ENCODE results near the gene STEAP1. TPM values are rescaled to one million over a fixed set of nuclear protein-coding genes. Genes with fewer than 3 reads are reported as not detected.
"Not testable (repeated sequence)": the region's sequence is repeated elsewhere in the genome, so short reads cannot be mapped to it uniquely, and the experiment has no call there.

STEAP1 gene
- total RNA-seq, 1 donor: 21.6 TPM

DNA sequence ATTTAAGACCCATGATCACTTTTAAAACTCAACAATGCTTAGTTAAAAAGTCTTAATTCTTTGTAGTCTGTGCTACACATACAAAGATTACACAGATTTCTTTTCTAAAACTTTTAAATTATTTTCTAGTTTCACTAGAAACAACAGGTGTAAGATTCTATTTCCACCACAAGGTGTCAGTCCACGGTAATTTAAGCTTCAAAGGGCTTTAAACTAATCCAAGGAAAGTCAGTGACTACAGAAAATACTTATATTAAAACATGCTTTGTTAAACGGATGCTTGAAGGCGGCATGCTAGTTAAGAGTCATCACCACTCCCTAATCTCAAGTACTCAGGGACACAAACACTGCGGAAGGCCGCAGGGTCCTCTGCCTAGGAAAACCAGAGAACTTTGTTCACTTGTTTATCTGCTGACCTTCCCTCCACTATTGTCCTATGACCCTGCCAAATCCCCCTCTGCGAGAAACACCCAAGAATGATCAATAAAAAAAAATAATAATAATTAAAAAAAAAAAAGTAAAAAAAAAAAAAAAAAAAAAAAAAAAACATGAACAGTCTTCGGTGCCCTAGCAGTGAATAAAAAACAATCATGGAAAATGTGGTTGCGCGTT lies 1.5 kb upstream of the STEAP1 start:
- TF ChIP-seq, protein P1, sequence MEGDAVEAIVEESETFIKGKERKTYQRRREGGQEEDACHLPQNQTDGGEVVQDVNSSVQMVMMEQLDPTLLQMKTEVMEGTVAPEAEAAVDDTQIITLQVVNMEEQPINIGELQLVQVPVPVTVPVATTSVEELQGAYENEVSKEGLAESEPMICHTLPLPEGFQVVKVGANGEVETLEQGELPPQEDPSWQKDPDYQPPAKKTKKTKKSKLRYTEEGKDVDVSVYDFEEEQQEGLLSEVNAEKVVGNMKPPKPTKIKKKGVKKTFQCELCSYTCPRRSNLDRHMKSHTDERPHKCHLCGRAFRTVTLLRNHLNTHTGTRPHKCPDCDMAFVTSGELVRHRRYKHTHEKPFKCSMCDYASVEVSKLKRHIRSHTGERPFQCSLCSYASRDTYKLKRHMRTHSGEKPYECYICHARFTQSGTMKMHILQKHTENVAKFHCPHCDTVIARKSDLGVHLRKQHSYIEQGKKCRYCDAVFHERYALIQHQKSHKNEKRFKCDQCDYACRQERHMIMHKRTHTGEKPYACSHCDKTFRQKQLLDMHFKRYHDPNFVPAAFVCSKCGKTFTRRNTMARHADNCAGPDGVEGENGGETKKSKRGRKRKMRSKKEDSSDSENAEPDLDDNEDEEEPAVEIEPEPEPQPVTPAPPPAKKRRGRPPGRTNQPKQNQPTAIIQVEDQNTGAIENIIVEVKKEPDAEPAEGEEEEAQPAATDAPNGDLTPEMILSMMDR (IDR thresholded peaks at IDR 0.05; ENCODE audit: insufficient read depth, low read depth, low read length): peak; percentile 43
- H3K4me3 ChIP-seq (ENCODE audit: low read depth, low read length): not testable (repeated sequence)
- peak; percentile 69 for DNase-seq (ENCODE audit: low read depth)

DNA sequence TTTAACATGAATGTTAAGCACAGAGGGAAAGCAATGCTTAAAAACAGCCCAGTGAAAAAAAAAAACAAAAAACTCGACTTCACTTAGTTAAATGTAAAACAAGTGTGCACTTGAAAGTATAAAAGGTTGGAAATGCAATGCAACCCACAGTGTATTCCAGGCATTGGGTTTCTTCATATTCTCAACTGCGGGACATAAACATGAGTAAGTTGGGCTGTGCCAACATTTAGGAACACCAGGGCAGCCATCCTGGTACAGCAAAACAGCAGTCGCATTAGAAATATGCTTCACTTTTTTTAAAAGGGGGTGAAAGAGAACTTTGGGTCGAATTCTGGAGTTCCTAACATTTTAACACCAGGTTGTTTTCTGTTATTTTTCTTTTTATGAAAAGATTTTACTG lies 937 bp downstream of the STEAP1 start:
- H3K4me3 ChIP-seq (ENCODE audit: low read depth, low read length): no peak overlapping the region
- TF ChIP-seq, protein P1 (IDR thresholded peaks at IDR 0.05; ENCODE audit: insufficient read depth, low read depth, low read length): no peak
- DNase-seq (ENCODE audit: low read depth): no peak

DNA sequence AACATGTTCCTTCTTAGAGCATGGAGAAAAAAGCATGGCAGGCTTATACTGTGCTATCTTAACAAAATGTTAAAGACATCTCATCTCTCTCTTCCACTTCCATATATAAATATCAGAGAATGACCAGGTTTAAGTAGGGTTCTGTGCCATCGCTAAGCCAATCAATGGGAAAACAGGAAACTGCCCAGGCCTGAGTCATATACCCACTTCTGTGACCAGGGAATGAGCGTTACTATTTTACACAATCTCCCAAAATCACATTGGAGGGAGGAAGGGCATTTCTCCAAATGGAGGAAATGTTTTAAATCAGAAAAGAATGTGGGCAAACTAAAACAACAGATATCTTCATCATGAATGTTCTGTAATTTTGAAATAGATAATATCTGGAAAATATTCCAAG lies 3.1 kb downstream of the STEAP1 start:
- not testable (repeated sequence) for DNase-seq (ENCODE audit: low read depth); H3K4me3 ChIP-seq (ENCODE audit: low read depth, low read length)

DNA sequence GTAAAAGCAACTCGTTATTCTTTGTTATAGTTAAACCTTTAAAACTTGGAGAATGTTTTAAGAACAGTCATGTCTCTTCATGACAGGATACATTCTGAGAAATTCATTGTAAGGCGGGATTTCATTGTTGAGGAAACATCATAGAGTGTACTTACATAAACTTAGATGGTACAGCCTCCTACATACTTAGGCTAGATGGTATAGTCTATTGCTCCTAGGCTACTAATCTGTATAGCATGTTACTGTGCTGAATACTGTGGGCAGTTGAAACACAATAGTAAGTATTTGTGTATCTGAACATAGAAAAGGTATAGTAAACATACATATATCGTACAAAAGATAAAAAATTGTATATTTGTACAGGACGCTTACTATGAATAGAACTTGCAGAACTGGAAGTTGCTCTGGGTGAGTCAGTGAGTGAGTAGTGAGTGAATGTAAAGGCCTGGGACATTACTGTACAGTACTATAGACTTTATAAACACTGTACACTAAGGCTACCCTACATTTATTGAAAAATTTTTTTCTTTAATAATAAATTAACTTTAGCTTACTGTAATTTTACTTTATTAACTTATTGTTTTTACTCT lies 3.6 kb downstream of the STEAP1 start:
- H3K4me3 ChIP-seq (ENCODE audit: low read depth, low read length): not testable (repeated sequence)

DNA sequence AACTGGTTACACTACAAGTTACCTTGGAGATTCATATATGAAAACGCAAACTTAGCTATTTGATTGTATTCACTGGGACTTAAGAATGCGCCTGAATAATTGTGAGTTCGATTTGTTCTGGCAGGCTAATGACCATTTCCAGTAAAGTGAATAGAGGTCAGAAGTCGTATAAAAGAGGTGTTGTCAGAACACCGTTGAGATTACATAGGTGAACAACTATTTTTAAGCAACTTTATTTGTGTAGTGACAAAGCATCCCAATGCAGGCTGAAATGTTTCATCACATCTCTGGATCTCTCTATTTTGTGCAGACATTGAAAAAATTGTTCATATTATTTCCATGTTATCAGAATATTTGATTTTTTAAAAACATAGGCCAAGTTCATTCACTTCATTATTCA lies 9.3 kb downstream of the STEAP1 start:
- DNase-seq (ENCODE audit: low read depth): no peak
- TF ChIP-seq, protein P1 (IDR thresholded peaks at IDR 0.05; ENCODE audit: insufficient read depth, low read depth, low read length): no peak

More for the DNA sequence above, 3.6 kb downstream of the STEAP1 start:
- not testable (repeated sequence) for DNase-seq (ENCODE audit: low read depth)

DNA sequence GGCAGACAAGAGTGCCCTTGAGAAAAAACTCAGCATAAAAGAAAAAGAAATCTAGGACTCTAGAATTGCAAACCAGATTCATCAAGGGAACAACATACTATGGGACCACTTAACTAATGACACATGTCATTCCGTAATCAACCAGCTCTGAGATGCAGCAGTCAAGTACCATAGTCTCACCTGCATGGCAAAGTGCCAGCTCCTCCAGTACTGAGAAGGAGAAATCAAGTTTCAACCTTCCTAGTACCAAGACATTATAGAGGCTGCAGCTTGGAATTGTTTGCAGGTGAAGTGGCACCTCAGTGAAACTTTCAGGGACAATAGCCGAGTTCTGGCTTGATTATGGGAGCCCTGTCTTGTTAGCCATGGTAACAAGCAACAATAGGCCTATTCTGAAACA lies 11.5 kb downstream of the STEAP1 start:
- TF ChIP-seq, protein P1 (IDR thresholded peaks at IDR 0.05; ENCODE audit: insufficient read depth, low read depth, low read length): no peak
- DNase-seq (ENCODE audit: low read depth): no peak
- H3K4me3 ChIP-seq (ENCODE audit: low read depth, low read length): no peak overlapping the region

More for the DNA sequence above, 9.3 kb downstream of the STEAP1 start:
- no peak overlapping the region for H3K4me3 ChIP-seq (ENCODE audit: low read depth, low read length)

DNA sequence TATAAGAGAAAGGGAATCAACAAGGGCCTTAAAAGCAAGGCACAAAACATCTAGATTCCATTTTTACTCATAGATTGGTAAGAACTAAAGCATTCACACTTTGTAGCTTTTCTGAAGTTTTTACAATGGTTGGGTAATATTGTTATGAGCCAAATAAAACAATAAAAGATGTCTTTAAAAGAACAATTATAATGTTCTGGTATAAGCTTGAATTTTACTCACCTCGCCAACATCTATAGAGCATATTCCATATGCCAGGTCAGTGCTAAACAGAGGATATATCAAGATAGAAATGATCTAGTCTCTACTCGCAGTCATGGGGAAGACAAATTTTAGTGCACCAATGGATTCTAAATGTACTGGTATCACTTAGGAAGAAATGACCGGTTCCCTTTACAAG lies 11.9 kb downstream of the STEAP1 start:
- H3K4me3 ChIP-seq (ENCODE audit: low read depth, low read length): no peak overlapping the region
- DNase-seq (ENCODE audit: low read depth): no peak
- TF ChIP-seq, protein P1 (IDR thresholded peaks at IDR 0.05; ENCODE audit: insufficient read depth, low read depth, low read length): no peak

DNA sequence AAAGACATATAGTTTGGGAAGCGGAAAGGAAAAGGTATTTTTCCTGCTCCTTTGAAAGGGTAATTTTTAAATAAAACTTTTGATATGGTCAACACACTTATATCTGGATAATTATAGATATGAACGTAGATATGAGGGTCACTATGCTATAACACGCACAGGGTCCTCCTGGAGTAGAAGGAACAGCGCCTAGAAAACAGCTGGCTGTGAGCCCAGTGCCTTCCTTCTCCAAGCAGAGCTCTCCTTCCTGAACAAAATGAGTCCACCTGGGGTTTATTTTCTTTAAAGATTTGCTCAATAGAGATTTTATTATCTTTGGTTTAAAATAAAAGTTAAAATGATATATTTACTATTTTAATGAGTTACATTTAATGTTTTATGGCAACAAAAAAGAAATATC lies 13.1 kb downstream of the STEAP1 start:
- no peak overlapping the region for H3K4me3 ChIP-seq (ENCODE audit: low read depth, low read length)
- DNase-seq (ENCODE audit: low read depth): no peak
- TF ChIP-seq, protein P1 (IDR thresholded peaks at IDR 0.05; ENCODE audit: insufficient read depth, low read depth, low read length): no peak
